Sciatic nerve (tissue), 2 donors: ENCODE results near the gene PPP2R5C. TPM values are rescaled to one million over a fixed set of nuclear protein-coding genes. Genes with fewer than 3 reads are reported as not detected.

Experiments used
- ATAC-seq: fragments of 200-7000 bp; cut with Tn5 transposase; one replicate; pipeline ENCODE4 v1.9.1; 2020; ENCODE audit warnings: mild to moderate bottlenecking, moderate library complexity
- DNase-seq: peaks from one replicate; pipeline ENCODE4 v3.0.0-alpha.2; 2020; ENCODE audit warnings: low spot score
- intact Hi-C: fragments of 100-400 bp; cut with DNase I; formaldehyde crosslinking; loops from one replicate; pipeline ENCODE4 v1.14.2; 2022
- total RNA-seq: library from RNA; stranded (reverse); fragmentation: NEBNext Ultra II Directional; extraction: Animal tissue kit (Norgen Biotek cat#: 25700); gene quantifications from one replicate; pipeline ENCODE4 v1.2.1, GENCODE V29; 2021
- donor health status: DM: no; HTN: no; CAD: no.
- donor health status: DM: no; HTN: no; CAD: no.

PPP2R5C gene
- total RNA-seq, 1 donor from 2014 or later, result 144 TPM

- DNase-seq (no peak), ATAC-seq (no peak)
- intact Hi-C loops, result no loop called here
Measured at GRCh38 chr14:101851183-101851582, 89.7 kb downstream of the PPP2R5C start.

GRCh38 chr14:101851736-101852405, 90.4 kb downstream of the PPP2R5C start:
- intact Hi-C loops, result no loop called here
- no peak for ATAC-seq

GRCh38 chr14:101852785-101853184, 91.3 kb downstream of the PPP2R5C start:
- DNase-seq, result no peak
- intact Hi-C loops, result no loop called here
- no peak for ATAC-seq

More at GRCh38 chr14:101851736-101852405, 90.4 kb downstream of the PPP2R5C start:
- DNase-seq, result no peak

- intact Hi-C loops, result no loop called here
- DNase-seq, result no peak
- peak; percentile 32 for ATAC-seq
Measured at GRCh38 chr14:101853455-101854018, 92.0 kb downstream of the PPP2R5C start.

- no peak for DNase-seq
- intact Hi-C loops, result no loop called here
- no peak for ATAC-seq
Measured at GRCh38 chr14:101854366-101854765, 92.9 kb downstream of the PPP2R5C start.

GRCh38 chr14:101855958-101856357, 94.4 kb downstream of the PPP2R5C start:
- DNase-seq (no peak), ATAC-seq (no peak)

GRCh38 chr14:101856536-101856935, 95.0 kb downstream of the PPP2R5C start:
- DNase-seq (no peak), ATAC-seq (peak; percentile 47)
- intact Hi-C loops, result no loop called here

More at GRCh38 chr14:101855958-101856357, 94.4 kb downstream of the PPP2R5C start:
- intact Hi-C loops, result no loop called here

GRCh38 chr14:101857226-101857625, 95.7 kb downstream of the PPP2R5C start:
- intact Hi-C loops, result no loop called here
- ATAC-seq (no peak), DNase-seq (no peak)

GRCh38 chr14:101858791-101859537, 97.5 kb downstream of the PPP2R5C start:
- DNase-seq (no peak), ATAC-seq (no peak)
- intact Hi-C loops, result no loop called here

- no peak for DNase-seq
- no peak for ATAC-seq
- intact Hi-C loops, result no loop called here
Measured at GRCh38 chr14:101859538-101859902, 98.0 kb downstream of the PPP2R5C start.

- DNase-seq (no peak), ATAC-seq (no peak)
- intact Hi-C loops, result no loop called here
Measured at GRCh38 chr14:101859958-101860357, 98.4 kb downstream of the PPP2R5C start.

- ATAC-seq, result no peak
- DNase-seq, result no peak
- intact Hi-C loops, result no loop called here
Measured at GRCh38 chr14:101861464-101861863, 100.0 kb downstream of the PPP2R5C start.

GRCh38 chr14:101862177-101862576, 100.7 kb downstream of the PPP2R5C start:
- DNase-seq, result no peak
- ATAC-seq, result no peak
- intact Hi-C loops, result no loop called here

GRCh38 chr14:101862711-101863110, 101.2 kb downstream of the PPP2R5C start:
- DNase-seq (no peak), ATAC-seq (no peak)
- intact Hi-C loops, result no loop called here

- intact Hi-C loops, result no loop called here
- DNase-seq (no peak), ATAC-seq (no peak)
Measured at GRCh38 chr14:101865288-101865687, 103.8 kb downstream of the PPP2R5C start.

- intact Hi-C loops, result no loop called here
- DNase-seq (no peak), ATAC-seq (no peak)
Measured at GRCh38 chr14:101867854-101868253, 106.3 kb downstream of the PPP2R5C start.

- intact Hi-C loops, result no loop called here
- DNase-seq (no peak), ATAC-seq (no peak)
Measured at GRCh38 chr14:101869217-101869616, 107.7 kb downstream of the PPP2R5C start.

GRCh38 chr14:101870273-101870939, 108.9 kb downstream of the PPP2R5C start:
- intact Hi-C loops, result no loop called here
- ATAC-seq, result no peak
- DNase-seq, result no peak

- intact Hi-C loops, result no loop called here
- DNase-seq (no peak), ATAC-seq (no peak)
Measured at GRCh38 chr14:101872346-101872745, 110.8 kb downstream of the PPP2R5C start.
